GM12875 (cell line): ENCODE data around the gene STX8.

Source experiments
- H3K4me3 ChIP-seq: one replicate; pipeline ENCODE4 v1.5.1; 2011; ENCODE audit warnings: low read depth, low read length, control low read depth
- CTCF ChIP-seq: IDR thresholded peaks from 2 replicates; pipeline ENCODE4 v1.5.1; 2011; ENCODE audit warnings: low read depth, mild to moderate bottlenecking, control low read depth, inconsistent platforms, low read length, moderate library complexity, borderline replicate concordance; ENCODE audit not compliant: insufficient read depth

The STX8 gene

GRCh38 chr17:9324864-9325263 is 250.8 kb downstream of the STX8 start:
- H3K4me3 ChIP-seq, result no peak overlapping the region
- no peak for TF ChIP-seq CTCF

GRCh38 chr17:9322326-9322725 is 253.3 kb downstream of the STX8 start:
- H3K4me3 ChIP-seq, result no peak overlapping the region
- TF ChIP-seq CTCF, result no peak

GRCh38 chr17:9321890-9322289 is 253.7 kb downstream of the STX8 start:
- H3K4me3 ChIP-seq, result no peak overlapping the region
- TF ChIP-seq CTCF, result no peak

GRCh38 chr17:9315360-9315759 is 260.3 kb downstream of the STX8 start:
- H3K4me3 ChIP-seq, result no peak overlapping the region
- no peak for TF ChIP-seq CTCF

GRCh38 chr17:9313346-9313745 is 262.3 kb downstream of the STX8 start:
- no peak overlapping the region for H3K4me3 ChIP-seq
- no peak for TF ChIP-seq CTCF

- no peak overlapping the region for H3K4me3 ChIP-seq
- no peak for TF ChIP-seq CTCF
These were observed 266.4 kb downstream of the STX8 start for GRCh38 chr17:9309216-9309615.

GRCh38 chr17:9308069-9308468 is 267.6 kb downstream of the STX8 start:
- no peak overlapping the region for H3K4me3 ChIP-seq
- TF ChIP-seq CTCF, result no peak
